Measurements from ENCODE around the gene ERBIN.

DNA sequence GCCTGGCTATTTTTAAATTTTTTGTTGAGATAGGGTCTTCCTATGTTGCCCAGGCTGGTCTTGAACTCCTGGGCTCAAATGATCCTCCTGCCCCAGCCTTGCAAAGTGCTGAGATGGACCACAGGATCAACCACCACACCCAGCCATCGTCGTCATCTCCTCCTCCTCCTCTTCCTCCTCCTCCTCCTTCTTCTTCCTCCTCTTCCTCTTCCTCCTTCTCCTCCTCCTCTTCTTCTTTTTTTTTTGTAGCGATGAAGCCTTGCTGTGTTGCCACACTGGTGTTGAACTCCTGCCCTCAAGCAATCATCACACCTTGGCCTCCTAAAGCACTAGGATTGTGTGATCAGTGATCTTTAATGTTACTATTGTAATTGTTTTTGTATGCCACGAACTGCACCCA, 49.4 kb upstream of the ERBIN start:
- TF ChIP-seq CTCF (IDR thresholded peaks at IDR 0.05; ENCODE audit: borderline replicate concordance, extremely low read depth, low read length, poor library complexity, severe bottlenecking) (no peak), EZH2 (IDR thresholded peaks at IDR 0.05; ENCODE audit: borderline replicate concordance, low read depth, low read length, severe bottlenecking) (no peak)

All from DND-41 (cell line).